ENCODE results near the gene POU2AF3.

DNA sequence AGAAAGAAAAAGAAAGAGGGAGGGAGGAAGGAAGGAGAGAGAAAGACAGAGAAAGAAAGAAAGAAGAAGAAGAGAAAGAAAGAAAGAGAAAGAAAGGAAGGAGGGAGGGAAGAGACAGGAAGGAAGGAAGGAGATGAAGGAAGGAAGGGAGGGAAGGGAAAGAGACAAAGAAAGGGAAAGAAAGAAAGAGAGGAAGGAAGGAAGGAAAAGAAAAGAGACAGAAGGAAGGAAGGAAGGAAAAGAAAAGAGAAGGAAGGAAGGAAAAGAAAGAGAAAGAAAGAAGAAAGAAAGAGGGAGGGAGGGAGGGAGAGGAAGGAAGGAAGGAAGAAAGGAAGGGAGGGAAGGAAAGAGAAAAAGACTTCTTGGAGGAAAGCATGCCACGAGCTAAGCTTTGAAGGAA, 33.7 kb upstream of the POU2AF3 start:
- TF ChIP-seq, protein P1, sequence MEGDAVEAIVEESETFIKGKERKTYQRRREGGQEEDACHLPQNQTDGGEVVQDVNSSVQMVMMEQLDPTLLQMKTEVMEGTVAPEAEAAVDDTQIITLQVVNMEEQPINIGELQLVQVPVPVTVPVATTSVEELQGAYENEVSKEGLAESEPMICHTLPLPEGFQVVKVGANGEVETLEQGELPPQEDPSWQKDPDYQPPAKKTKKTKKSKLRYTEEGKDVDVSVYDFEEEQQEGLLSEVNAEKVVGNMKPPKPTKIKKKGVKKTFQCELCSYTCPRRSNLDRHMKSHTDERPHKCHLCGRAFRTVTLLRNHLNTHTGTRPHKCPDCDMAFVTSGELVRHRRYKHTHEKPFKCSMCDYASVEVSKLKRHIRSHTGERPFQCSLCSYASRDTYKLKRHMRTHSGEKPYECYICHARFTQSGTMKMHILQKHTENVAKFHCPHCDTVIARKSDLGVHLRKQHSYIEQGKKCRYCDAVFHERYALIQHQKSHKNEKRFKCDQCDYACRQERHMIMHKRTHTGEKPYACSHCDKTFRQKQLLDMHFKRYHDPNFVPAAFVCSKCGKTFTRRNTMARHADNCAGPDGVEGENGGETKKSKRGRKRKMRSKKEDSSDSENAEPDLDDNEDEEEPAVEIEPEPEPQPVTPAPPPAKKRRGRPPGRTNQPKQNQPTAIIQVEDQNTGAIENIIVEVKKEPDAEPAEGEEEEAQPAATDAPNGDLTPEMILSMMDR (IDR thresholded peaks at IDR 0.05) = no peak
- no peak for TF ChIP-seq POLR2A (IDR thresholded peaks at IDR 0.05)
